ENCODE results near the gene TRMT2A.

- TF ChIP-seq CTCF (optimal IDR thresholded peaks at IDR 0.05 in 1 of 3, IDR thresholded peaks at IDR 0.05 in 1 of 3, conservative IDR thresholded peaks at IDR 0.05 in 1 of 3; ENCODE audit: extremely low read depth in 1 of 3, insufficient read depth in 2 of 3, low read length in 3 of 3) (no peak), EZH2 (IDR thresholded peaks at IDR 0.05; ENCODE audit: low read length) (no peak)
These were observed 41.5 kb upstream of the TRMT2A start for GRCh38 chr22:20158391-20159036.

Measured in keratinocyte (primary cell).